K562 (cell line): ENCODE results near the gene TNIK. TPM values are rescaled to one million over a fixed set of nuclear protein-coding genes. Genes with fewer than 3 reads are reported as not detected.

ENCODE experiments used
- ARHGAP35 ChIP-seq: fragments of 450-650 bp; IDR thresholded peaks from 2 replicates; pipeline ENCODE4 v1.6.1; 2018; ENCODE audit not compliant: partially characterized antibody
- ARID1B ChIP-seq: fragments of 450-650 bp; IDR thresholded peaks from 2 replicates; pipeline ENCODE4 v1.6.1; 2016; ENCODE audit warnings: antibody characterized with exemption, mild to moderate bottlenecking, inconsistent platforms
- CBFA2T2 ChIP-seq: fragments of 450-650 bp; conservative IDR thresholded peaks from 2 replicates; pipeline ENCODE4 v1.6.1; 2017; ENCODE audit warnings: mild to moderate bottlenecking
- DMBX1 ChIP-seq: fragments of 250-450 bp; sonication (Bioruptor Pico); IDR thresholded peaks from 2 replicates; pipeline ENCODE4 v1.8.0; 2022; ENCODE audit warnings: inconsistent platforms, mild to moderate bottlenecking, moderate library complexity, borderline replicate concordance
- FOXJ3 ChIP-seq: sonication (generic); formaldehyde crosslinking; IDR thresholded peaks from 2 replicates; pipeline ENCODE4 v1.4.0; 2020; ENCODE audit warnings: mild to moderate bottlenecking, missing genetic modification reagents
- HNRNPLL ChIP-seq: fragments of 200-400 bp; formaldehyde crosslinking; IDR thresholded peaks from 2 replicates; pipeline ENCODE4 v1.6.1; 2017; ENCODE audit warnings: low read length, low read depth, mild to moderate bottlenecking; ENCODE audit not compliant: poor library complexity, severe bottlenecking
- KDM1A ChIP-seq, 2 experiments: fragments of 450-650 bp; IDR thresholded peaks; 2 replicates each; pipeline ENCODE4 v1.6.1; 2016; ENCODE audit warnings: mild to moderate bottlenecking in 2 of 2
- MECOM ChIP-seq: fragments of 250-450 bp; sonication (Bioruptor Pico); IDR thresholded peaks from 2 replicates; pipeline ENCODE4 v1.8.0; 2022; ENCODE audit warnings: inconsistent platforms
- NFIX ChIP-seq: fragments of 250-450 bp; sonication (Bioruptor Pico); IDR thresholded peaks from 2 replicates; pipeline ENCODE4 v1.4.0; 2020; ENCODE audit warnings: low read depth, mild to moderate bottlenecking, moderate library complexity
- PCBP2 ChIP-seq: fragments of 200-400 bp; formaldehyde crosslinking; IDR thresholded peaks from 2 replicates; pipeline ENCODE4 v1.6.1; 2018; ENCODE audit warnings: low read length, low read depth, mild to moderate bottlenecking, moderate library complexity; ENCODE audit not compliant: poor library complexity, severe bottlenecking
- RBBP5 ChIP-seq: fragments of 200-600 bp; sonication (generic); IDR thresholded peaks from 2 replicates; pipeline ENCODE4 v1.6.1; 2012; ENCODE audit warnings: borderline replicate concordance, mild to moderate bottlenecking, low read length, control low read depth, inconsistent platforms; ENCODE audit not compliant: insufficient read depth, poor library complexity, severe bottlenecking
- SNRNP70 ChIP-seq: fragments of 200-400 bp; formaldehyde crosslinking; optimal IDR thresholded peaks from 2 replicates; pipeline ENCODE3; 2017; ENCODE audit warnings: low read depth, low read length
- TBP ChIP-seq: optimal IDR thresholded peaks from 2 replicates; pipeline ENCODE3; 2011; ENCODE audit warnings: low read depth, low read length, improper control_type of control experiment
- XRCC3 ChIP-seq: fragments of 450-650 bp; IDR thresholded peaks from 2 replicates; pipeline ENCODE4 v1.6.1; 2017; ENCODE audit warnings: mild to moderate bottlenecking, moderate library complexity
- ZNF134 ChIP-seq: fragments of 250-450 bp; sonication (Bioruptor Pico); conservative IDR thresholded peaks from 2 replicates; pipeline ENCODE4 v1.4.0; 2020
- ZNF24 ChIP-seq: fragments of 450-650 bp; IDR thresholded peaks from 2 replicates; pipeline ENCODE4 v1.6.1; 2016
- ZNF282 ChIP-seq: sonication (generic); formaldehyde crosslinking; IDR thresholded peaks from 2 replicates; pipeline ENCODE4 v1.8.1; 2023; ENCODE audit warnings: missing genetic modification reagents
- ZNF408 ChIP-seq: fragments of 250-450 bp; sonication (Bioruptor Pico); IDR thresholded peaks from 2 replicates; pipeline ENCODE4 v1.4.0; 2020; ENCODE audit warnings: low read depth, mild to moderate bottlenecking, moderate library complexity
- ZNF778 ChIP-seq: fragments of 450-650 bp; formaldehyde crosslinking; IDR thresholded peaks from 2 replicates; pipeline ENCODE4 v1.4.0; 2020; ENCODE audit warnings: mild to moderate bottlenecking, moderate library complexity
- polyA plus RNA-seq, 8 experiments: library from polyadenylated mRNA; depleted of rRNA in 4 of 8; stranded (reverse) in 5 of 8; unstranded in 3 of 8; fragments of >200 nt; fragmentation: Nextera tagmentation in 2 of 8; fragmentation: Illumina TruSeq in 1 of 8; extraction: Ambion mirVana in 2 of 8; extraction: Trizol in 1 of 8; gene quantifications; 2 replicates each; pipeline versions ENCODE4 v1.2.1 to v1.2.3, GENCODE V29; 2011 to 2014; ENCODE audit warnings: inconsistent platforms in 1 of 8, missing spikeins in 1 of 8
- total RNA-seq, 7 experiments: library from RNA; depleted of rRNA in 6 of 7; stranded (reverse); fragments of >200 nt in 6 of 7; fragmentation: Illumina TruSeq in 2 of 7; extraction: Trizol in 2 of 7; gene quantifications; 2 replicates each; pipeline versions ENCODE4 v1.2.1 to v1.2.3, GENCODE V29; 2011 to 2021; ENCODE audit warnings: low replicate concordance in 1 of 7
- TF ChIP-seq, protein P1 (sequence below): sonication (generic); formaldehyde crosslinking; IDR thresholded peaks from 2 replicates; pipeline ENCODE4 v1.8.0; 2022; ENCODE audit warnings: missing genetic modification reagents, mild to moderate bottlenecking, borderline replicate concordance
- TF ChIP-seq, protein P2 (sequence below), 2 experiments: fragments of 450-650 bp; IDR thresholded peaks; 2 replicates each; pipeline ENCODE4 v1.6.1; 2018; ENCODE audit warnings: mild to moderate bottlenecking in 2 of 2, low read depth in 1 of 2; ENCODE audit not compliant: partially characterized antibody in 2 of 2
- TF ChIP-seq, protein P3 (sequence below): IDR thresholded peaks from 2 replicates; pipeline ENCODE4 v1.6.1; 2016; ENCODE audit warnings: missing genetic modification characterization, missing compliant biosample characterization

Gene TNIK
- total and polyA plus RNA-seq, 9 of the 15 experiments (the other 6 are each of a cell fraction or from before 2014, with no cell fraction given) = 6.6 to 39.0 (median 24.7) TPM

DNA sequence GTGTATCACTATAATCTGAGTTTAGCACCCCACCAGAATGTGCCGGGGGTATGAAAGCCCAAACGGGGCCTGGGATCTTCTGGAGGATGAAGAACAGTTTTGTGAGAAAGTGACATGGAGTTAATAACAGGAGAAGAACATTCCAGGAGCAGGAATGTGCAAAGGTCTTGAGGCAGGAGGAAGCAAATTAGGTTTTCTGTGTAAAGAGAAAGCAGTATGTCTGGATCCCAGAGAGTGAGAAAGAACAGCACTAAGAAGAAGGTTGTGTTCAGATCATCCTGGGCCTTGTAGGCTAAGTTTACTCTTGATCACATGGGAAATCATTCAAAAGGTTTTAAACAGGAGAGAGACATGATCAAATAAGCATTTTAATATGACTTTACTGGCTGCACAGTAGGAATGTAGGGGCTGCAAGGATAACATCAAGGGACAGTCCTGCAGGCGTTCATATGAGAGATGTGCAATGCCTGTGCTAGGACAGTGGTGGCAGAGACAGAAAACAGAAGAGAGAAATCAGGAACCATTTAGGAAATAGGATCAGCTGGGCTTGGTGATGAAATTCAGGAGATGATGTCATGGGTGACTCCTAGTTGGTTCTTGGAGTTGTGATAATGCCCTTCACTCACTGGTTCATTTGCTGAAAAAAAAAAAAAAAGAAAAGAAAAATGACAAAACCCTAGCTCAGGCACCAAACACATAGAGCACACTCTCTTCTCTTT lies 113.5 kb downstream of the TNIK start (continued):
- TF ChIP-seq, protein P1, sequence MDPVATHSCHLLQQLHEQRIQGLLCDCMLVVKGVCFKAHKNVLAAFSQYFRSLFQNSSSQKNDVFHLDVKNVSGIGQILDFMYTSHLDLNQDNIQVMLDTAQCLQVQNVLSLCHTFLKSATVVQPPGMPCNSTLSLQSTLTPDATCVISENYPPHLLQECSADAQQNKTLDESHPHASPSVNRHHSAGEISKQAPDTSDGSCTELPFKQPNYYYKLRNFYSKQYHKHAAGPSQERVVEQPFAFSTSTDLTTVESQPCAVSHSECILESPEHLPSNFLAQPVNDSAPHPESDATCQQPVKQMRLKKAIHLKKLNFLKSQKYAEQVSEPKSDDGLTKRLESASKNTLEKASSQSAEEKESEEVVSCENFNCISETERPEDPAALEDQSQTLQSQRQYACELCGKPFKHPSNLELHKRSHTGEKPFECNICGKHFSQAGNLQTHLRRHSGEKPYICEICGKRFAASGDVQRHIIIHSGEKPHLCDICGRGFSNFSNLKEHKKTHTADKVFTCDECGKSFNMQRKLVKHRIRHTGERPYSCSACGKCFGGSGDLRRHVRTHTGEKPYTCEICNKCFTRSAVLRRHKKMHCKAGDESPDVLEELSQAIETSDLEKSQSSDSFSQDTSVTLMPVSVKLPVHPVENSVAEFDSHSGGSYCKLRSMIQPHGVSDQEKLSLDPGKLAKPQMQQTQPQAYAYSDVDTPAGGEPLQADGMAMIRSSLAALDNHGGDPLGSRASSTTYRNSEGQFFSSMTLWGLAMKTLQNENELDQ (CRISPR knock-in tag) = no peak
- TF ChIP-seq NFIX (CRISPR knock-in tag) (no peak), TBP (no peak), KDM1A (IDR thresholded peaks at IDR 0.05) (no peak), CBFA2T2 (no peak), DMBX1 (CRISPR knock-in tag) (no peak), XRCC3 (no peak), ZNF134 (no peak), ARID1B (no peak), ZNF24 (no peak), ZNF408 (no peak), ZNF282 (no peak), PCBP2 (no peak), ARHGAP35 (no peak), ZNF778 (CRISPR knock-in tag) (no peak), SNRNP70 (no peak), MECOM (CRISPR knock-in tag) (no peak), FOXJ3 (CRISPR knock-in tag) (no peak), HNRNPLL (no peak), RBBP5 (no peak)
- TF ChIP-seq, protein P2, sequence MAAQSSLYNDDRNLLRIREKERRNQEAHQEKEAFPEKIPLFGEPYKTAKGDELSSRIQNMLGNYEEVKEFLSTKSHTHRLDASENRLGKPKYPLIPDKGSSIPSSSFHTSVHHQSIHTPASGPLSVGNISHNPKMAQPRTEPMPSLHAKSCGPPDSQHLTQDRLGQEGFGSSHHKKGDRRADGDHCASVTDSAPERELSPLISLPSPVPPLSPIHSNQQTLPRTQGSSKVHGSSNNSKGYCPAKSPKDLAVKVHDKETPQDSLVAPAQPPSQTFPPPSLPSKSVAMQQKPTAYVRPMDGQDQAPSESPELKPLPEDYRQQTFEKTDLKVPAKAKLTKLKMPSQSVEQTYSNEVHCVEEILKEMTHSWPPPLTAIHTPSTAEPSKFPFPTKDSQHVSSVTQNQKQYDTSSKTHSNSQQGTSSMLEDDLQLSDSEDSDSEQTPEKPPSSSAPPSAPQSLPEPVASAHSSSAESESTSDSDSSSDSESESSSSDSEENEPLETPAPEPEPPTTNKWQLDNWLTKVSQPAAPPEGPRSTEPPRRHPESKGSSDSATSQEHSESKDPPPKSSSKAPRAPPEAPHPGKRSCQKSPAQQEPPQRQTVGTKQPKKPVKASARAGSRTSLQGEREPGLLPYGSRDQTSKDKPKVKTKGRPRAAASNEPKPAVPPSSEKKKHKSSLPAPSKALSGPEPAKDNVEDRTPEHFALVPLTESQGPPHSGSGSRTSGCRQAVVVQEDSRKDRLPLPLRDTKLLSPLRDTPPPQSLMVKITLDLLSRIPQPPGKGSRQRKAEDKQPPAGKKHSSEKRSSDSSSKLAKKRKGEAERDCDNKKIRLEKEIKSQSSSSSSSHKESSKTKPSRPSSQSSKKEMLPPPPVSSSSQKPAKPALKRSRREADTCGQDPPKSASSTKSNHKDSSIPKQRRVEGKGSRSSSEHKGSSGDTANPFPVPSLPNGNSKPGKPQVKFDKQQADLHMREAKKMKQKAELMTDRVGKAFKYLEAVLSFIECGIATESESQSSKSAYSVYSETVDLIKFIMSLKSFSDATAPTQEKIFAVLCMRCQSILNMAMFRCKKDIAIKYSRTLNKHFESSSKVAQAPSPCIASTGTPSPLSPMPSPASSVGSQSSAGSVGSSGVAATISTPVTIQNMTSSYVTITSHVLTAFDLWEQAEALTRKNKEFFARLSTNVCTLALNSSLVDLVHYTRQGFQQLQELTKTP (IDR thresholded peaks at IDR 0.05; ENCODE audit: low read depth in 1 of 2, partially characterized antibody in 2 of 2) = no peak
- TF ChIP-seq, protein P3, sequence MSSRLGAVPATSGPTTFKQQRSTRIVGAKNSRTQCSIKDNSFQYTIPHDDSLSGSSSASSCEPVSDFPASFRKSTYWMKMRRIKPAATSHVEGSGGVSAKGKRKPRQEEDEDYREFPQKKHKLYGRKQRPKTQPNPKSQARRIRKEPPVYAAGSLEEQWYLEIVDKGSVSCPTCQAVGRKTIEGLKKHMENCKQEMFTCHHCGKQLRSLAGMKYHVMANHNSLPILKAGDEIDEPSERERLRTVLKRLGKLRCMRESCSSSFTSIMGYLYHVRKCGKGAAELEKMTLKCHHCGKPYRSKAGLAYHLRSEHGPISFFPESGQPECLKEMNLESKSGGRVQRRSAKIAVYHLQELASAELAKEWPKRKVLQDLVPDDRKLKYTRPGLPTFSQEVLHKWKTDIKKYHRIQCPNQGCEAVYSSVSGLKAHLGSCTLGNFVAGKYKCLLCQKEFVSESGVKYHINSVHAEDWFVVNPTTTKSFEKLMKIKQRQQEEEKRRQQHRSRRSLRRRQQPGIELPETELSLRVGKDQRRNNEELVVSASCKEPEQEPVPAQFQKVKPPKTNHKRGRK (tag) = no peak
